ENCODE results near the gene PARD6G.
"Not testable (repeated sequence)": the region's sequence is repeated elsewhere in the genome, so short reads cannot be mapped to it uniquely, and the experiment has no call there.

PARD6G gene

GRCh38 chr18:80171054-80171872, 76.1 kb downstream of the PARD6G start:
- DNase-seq (ENCODE audit: low read depth in 2 of 2) = peak in 1 of 2 donors; percentile 38

- DNase-seq (ENCODE audit: low read depth in 2 of 2) = no peak
Observed at GRCh38 chr18:80170395-80171053, 76.8 kb downstream of the PARD6G start.

DNA sequence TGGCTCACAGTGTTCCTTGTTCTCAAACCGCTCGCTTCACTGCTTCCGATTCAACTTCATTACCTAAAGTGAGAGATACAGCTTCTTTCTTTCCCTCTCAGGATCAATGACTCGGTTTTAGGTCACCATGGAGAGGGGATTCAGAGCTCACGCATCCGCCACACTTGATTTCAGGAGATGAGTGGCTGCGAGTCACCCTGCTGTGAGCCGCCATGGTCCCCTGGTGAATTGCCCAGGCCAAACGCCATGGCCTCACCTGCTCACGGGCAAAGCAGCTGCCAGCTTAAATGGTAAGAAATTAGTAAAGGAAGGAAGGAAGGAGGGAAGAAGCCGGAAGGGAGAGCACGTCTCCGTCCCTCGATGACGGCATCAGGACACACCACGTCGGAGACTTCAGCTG, 77.7 kb downstream of the PARD6G start:
- no peak for DNase-seq (ENCODE audit: low read depth in 2 of 2)

- no peak for DNase-seq (ENCODE audit: low read depth in 2 of 2)
Observed at GRCh38 chr18:80168982-80169381, 78.3 kb downstream of the PARD6G start.

DNA sequence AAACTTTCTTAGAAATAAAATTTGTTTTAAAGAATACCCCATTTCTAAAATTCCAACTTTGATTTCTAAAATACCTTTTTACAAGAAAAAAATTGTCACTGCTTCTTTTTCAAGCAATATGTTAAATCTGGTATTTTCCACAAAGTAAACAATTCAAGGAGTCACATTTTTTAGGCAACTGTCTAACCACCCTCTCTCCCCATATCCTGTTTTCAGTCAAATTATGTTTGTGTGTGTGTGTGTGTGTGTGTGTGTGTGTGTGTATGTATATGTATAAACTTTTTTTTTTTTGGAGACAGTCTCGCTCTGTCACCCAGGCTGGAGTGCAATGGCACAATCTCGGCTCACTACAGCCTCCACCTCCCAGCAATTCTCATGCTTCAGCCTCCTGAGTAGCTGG, 79.0 kb downstream of the PARD6G start:
- no peak for DNase-seq (ENCODE audit: low read depth in 2 of 2)

DNA sequence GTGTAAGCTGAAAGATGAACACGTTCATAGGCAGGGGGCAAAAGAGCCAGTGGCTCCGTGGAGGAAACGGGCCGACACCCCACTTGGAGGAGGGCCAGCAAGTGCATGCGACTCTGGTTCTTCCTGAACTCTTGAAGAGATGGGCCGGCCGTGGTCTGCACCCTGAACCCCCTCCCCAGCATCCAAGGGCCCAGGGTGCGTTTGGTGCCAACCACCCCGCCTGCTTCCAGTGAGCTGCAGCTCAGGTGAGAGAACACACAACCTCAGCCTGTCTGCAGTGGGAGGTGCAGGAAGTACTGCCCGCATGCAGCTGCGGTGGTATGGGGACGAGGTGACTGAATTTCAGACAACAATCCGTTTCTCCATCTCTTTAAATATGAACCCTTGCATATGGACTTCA, 79.4 kb downstream of the PARD6G start:
- DNase-seq (ENCODE audit: low read depth in 2 of 2) = no peak

DNA sequence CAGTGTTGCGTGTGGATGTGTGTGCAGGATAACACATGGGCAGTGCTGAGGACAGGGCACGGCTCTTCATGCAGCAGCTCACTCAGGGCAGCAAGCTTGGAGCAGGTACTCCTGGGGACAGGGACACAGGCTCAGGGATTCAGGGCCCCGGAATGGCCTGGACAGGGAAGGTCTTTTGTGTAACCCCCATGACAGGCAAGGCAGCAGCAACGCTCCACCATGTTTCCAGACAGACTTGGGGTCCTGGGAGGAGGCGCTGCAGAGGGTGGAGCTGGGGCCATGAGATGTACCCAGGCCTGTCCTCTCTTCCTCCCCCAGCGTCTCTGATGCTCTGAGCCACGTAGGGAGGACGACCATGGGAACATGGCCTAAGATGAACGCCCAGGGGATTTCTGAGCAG, 80.0 kb downstream of the PARD6G start:
- DNase-seq (ENCODE audit: low read depth in 2 of 2) = no peak

GRCh38 chr18:80166725-80167124, 80.6 kb downstream of the PARD6G start:
- DNase-seq (ENCODE audit: low read depth in 2 of 2) = no peak

DNA sequence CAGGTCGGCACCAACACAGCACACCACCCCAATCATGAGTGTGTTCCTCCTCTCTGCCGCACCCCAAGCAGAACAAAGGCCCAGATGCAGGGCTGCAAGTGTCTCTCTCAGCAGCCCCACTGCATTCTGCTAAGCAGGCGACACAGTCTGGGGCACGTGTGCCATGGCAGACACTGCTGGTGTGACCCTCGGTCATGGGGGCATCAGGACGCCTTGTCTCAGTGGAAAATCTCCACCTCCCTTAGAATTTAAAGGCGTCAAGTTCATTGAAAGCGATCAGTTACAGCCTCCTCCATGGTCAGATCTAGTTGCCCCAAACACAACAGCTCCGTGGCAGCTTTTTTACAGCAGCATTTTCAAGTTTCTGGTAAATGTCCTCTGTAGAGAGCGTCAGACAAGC, 81.1 kb downstream of the PARD6G start:
- no peak for DNase-seq (ENCODE audit: low read depth in 2 of 2)

- DNase-seq (ENCODE audit: low read depth in 2 of 2) = not testable (repeated sequence)
Observed at GRCh38 chr18:80164727-80165355, 82.5 kb downstream of the PARD6G start.

- DNase-seq (ENCODE audit: low read depth in 2 of 2) = no peak
Observed at GRCh38 chr18:80163183-80163582, 84.1 kb downstream of the PARD6G start.

DNA sequence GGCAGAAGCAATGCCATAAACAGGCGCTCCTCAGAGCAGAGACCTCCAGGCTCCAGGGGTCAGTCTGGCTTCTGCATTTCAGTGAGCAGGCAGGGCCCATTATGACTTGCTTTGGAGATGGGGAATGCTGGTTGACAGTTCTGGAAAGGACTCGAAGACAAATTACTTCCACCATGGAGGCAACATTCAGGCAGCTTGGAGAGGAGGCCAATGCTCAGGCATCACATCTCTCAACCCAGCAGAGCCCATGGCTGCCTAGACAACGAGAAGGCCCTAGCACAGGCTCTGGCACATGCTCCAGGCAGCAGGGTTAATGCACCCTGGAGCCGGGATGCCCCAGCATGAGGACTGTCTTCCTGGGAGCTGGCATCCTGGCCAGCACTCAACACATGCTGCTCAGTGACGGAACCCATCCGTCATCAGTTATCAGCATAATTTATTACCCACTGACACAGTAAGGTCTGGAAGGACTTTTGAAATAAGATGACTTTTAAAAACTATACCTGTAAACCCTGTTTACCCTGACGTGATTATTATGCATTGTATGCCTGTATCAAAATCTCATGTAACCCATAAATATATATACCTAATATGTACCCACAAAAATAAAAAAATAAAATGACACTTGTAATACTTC, 85.4 kb downstream of the PARD6G start:
- no peak for DNase-seq (ENCODE audit: low read depth in 2 of 2)

DNA sequence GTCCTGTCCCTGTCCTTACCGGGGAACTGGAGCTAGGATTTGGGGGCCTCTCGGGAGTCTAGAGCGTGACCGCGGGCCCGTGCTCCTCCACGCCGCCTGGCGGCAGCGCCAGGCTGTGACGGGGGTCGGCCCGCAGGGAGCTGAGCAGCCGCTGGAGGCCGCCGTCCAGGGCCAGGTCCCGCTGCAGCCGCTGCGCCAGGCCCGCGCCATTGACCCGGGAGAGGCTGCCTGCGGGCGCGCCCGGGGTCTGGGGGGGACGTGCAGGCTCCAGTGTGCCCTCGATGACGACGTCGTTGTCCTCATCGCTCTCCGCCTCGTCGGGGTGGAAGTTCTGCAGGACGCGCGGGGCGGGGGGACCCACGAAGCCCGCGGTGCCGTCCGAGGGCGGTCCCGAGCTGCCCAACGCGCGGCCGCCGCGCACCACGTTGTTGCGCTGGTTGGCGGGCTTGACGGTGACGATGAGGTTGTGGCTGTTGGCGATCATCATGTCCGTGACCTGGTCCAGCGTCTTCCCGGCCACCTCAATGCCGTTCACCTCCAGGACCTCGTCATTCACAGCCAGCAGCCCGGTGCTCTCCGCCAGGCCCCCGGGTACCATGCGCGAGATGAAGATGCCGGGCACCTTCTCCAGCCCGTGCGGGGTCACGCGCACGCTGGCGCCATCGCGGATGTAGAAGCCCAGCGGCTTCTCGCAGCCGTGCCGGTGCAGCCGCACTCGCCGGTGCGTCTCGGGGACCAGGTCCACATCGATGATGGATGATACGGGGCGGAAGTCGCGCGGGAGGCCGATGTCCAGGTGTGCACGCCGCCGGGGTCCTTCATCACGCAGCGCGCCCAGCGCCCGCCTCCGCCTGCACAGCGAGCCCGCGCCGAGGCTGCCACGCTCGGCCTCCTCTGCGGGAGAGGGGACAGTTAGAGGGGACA, 87.3 kb downstream of the PARD6G start:
- peak in 1 of 2 donors; percentile 30 for DNase-seq (ENCODE audit: low read depth in 2 of 2)

DNA sequence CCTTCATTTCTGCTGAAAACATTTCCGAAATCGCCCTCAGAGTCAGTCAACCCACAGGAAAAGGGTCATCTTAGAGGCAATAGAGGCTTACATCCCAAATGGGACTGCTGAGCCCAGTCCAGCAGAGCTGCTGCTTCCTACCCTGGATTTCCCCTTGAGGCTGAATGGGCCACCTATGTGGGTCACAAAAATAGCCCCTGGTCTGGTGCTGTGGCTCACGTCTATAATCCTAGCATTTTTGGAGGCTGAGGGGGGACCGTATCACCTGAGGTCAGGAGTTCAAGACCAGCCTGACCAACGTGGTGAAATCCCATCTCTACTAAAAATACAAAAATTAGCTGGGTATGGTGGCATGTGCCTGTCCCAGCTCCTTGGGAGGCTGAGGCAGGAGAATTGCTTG, 88.9 kb downstream of the PARD6G start:
- DNase-seq (ENCODE audit: low read depth in 2 of 2) = no peak

DNA sequence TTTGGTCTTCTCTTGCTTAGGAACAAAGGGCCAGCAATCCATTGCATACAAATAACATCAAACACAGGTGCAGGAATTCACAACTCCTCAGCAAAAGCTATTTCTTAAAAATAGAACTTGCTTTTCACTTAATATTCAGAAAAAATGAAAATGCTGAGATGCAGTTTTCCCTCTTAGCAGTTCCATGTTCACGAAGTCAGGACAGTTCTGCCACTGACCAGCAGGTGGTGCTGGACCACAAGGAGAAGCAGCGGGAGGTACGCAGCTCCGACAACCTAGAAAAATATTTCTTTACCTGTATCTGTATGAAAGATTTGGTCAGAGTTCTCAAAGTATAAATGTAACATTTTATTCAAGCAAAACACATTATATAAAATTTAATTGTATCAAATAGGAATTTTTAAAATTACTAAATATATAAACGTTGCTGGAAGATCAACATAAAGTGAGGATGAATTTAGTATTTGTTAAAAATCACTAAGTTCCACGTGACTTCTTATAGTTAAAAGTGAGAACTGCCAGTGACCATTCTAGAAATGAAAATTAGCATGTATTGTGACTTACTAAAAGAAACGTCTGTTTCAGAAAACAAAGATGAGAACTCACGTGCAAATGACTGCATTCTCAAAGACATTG, 89.5 kb downstream of the PARD6G start:
- DNase-seq (ENCODE audit: low read depth in 2 of 2) = peak; percentile 40 to 48

- peak in 1 of 2 donors; percentile 35 for DNase-seq (ENCODE audit: low read depth in 2 of 2)
Observed at GRCh38 chr18:80154293-80154692, 93.0 kb downstream of the PARD6G start.

- DNase-seq (ENCODE audit: low read depth in 2 of 2) = no peak
Observed at GRCh38 chr18:80149667-80150066, 97.6 kb downstream of the PARD6G start.

- DNase-seq (ENCODE audit: low read depth in 2 of 2) = no peak
Observed at GRCh38 chr18:80148326-80149199, 98.8 kb downstream of the PARD6G start.

DNA sequence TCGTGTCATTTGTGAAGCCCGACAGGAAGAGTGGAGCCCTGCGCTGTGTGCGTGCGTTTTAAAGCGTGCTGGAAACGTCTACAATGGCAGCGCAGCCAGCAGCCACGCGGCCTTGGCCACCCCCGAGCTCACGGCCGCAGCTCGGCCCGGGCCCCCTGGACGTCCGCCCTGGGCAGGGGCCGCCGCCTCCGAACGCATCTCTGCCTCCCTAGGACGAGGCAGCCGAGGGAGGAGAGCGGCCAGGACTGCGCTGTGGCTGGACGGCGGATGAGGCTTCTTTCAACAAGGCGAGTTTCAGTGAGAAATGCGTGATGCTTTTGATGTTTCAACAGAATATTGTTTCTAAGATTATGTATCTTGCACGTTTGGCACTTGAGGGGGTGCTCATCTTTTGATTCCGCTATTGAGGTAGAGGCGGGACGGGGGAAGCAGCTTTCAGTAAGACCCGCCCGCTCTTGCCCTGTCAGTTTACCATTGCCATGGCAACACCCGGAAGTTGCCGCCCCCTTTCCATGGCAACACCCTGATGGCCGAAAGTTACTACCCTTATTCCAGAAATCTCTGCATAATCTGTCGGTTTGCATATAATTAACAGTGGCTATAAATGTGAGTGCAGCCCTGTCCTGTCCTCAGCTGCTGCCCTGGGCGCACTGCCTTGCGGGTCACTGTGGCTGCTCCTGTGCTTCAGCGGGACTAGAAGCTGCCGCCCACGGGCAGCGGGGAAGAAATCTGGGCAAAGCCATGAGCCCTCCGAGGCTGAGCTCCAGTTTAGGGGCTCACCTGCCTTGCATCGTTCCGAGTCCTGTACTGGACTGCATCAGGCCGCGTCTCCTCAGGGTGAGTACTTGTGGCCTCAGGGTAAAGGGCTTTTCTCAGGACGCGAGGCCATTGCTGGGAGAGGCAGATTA, 99.6 kb downstream of the PARD6G start:
- peak; percentile 61 to 65 for DNase-seq (ENCODE audit: low read depth in 2 of 2)

Measured in stimulated activated CD8-positive, alpha-beta memory T cell treated with anti-CD3 and anti-CD28 coated beads, Interleukin-15, amount 100 ng/mL, for 48 hours (primary cell).